Activated naive CD4-positive, alpha-beta T cell treated with anti-CD3 and anti-CD28 coated beads, Interleukin-2, amount 50 U/mL, for 24 hours (primary cell): ENCODE data around the gene NCDN.
A peak's percentile ranks its signal among the peaks of the same experiment; 100 is the strongest.

Experiments used
- H3K27ac Mint-ChIP-seq: one replicate; pipeline ENCODE4 v1.8.0; 2021; ENCODE audit warnings: mild to moderate bottlenecking, mixed read lengths
- H3K27me3 Mint-ChIP-seq: one replicate; pipeline ENCODE4 v1.8.0; 2021; ENCODE audit warnings: mixed read lengths
- H3K36me3 Mint-ChIP-seq: one replicate; pipeline ENCODE4 v1.8.0; 2021; ENCODE audit warnings: mixed read lengths
- H3K4me1 Mint-ChIP-seq: one replicate; pipeline ENCODE4 v1.8.0; 2021; ENCODE audit warnings: mixed read lengths
- H3K4me3 Mint-ChIP-seq: one replicate; pipeline ENCODE4 v1.8.0; 2021; ENCODE audit warnings: mild to moderate bottlenecking, mixed read lengths
- H3K9me3 Mint-ChIP-seq: one replicate; pipeline ENCODE4 v1.8.0; 2021; ENCODE audit warnings: mixed read lengths

NCDN gene

GRCh38 chr1:35539073-35539823 lies 18.4 kb upstream of the NCDN start:
- H3K36me3 Mint-ChIP-seq: peaks cover 6% of the 10 kb centered on the region

GRCh38 chr1:35539824-35540261 lies 17.8 kb upstream of the NCDN start:
- H3K9me3 Mint-ChIP-seq: no peaks in the 10 kb centered on the region
- no peaks in the 10 kb centered on the region for H3K27me3 Mint-ChIP-seq
- peak overlapping the region; percentile 75 for H3K4me3 Mint-ChIP-seq
- H3K4me1 Mint-ChIP-seq: peaks cover 92% of the 10 kb centered on the region
- peaks cover 6% of the 10 kb centered on the region for H3K36me3 Mint-ChIP-seq
- H3K27ac Mint-ChIP-seq: peak overlapping the region; percentile 92

More at GRCh38 chr1:35539073-35539823, 18.4 kb upstream of the NCDN start:
- Mint-ChIP-seq H3K27ac (peak overlapping the region; percentile 92), H3K4me1 (peaks cover 89% of the 10 kb centered on the region), H3K9me3 (no peaks in the 10 kb centered on the region), H3K27me3 (no peaks in the 10 kb centered on the region), H3K4me3 (peak overlapping the region; percentile 75)

GRCh38 chr1:35544976-35545375 lies 12.6 kb upstream of the NCDN start:
- H3K27me3 Mint-ChIP-seq: no peaks in the 10 kb centered on the region
- peak overlapping the region; percentile 86 for H3K27ac Mint-ChIP-seq
- H3K36me3 Mint-ChIP-seq: peaks cover 14% of the 10 kb centered on the region
- no peaks in the 10 kb centered on the region for H3K9me3 Mint-ChIP-seq
- H3K4me1 Mint-ChIP-seq: peaks cover 82% of the 10 kb centered on the region
- H3K4me3 Mint-ChIP-seq: peak overlapping the region; percentile 11

GRCh38 chr1:35546614-35547013 lies 11.0 kb upstream of the NCDN start:
- Mint-ChIP-seq H3K27ac (no peak overlapping the region), H3K4me3 (no peak overlapping the region), H3K36me3 (peaks cover 15% of the 10 kb centered on the region), H3K27me3 (no peaks in the 10 kb centered on the region), H3K9me3 (no peaks in the 10 kb centered on the region), H3K4me1 (peaks cover 70% of the 10 kb centered on the region)

GRCh38 chr1:35553851-35554250 lies 3.7 kb upstream of the NCDN start:
- H3K4me1 Mint-ChIP-seq: peaks cover 58% of the 10 kb centered on the region

GRCh38 chr1:35554266-35555211 lies 3.1 kb upstream of the NCDN start:
- H3K27me3 Mint-ChIP-seq: no peaks in the 10 kb centered on the region
- no peaks in the 10 kb centered on the region for H3K9me3 Mint-ChIP-seq
- no peak overlapping the region for H3K4me3 Mint-ChIP-seq
- H3K4me1 Mint-ChIP-seq: peaks cover 58% of the 10 kb centered on the region
- H3K36me3 Mint-ChIP-seq: peaks cover 8% of the 10 kb centered on the region
- H3K27ac Mint-ChIP-seq: no peak overlapping the region

More at GRCh38 chr1:35553851-35554250, 3.7 kb upstream of the NCDN start:
- Mint-ChIP-seq H3K27ac (no peak overlapping the region), H3K4me3 (no peak overlapping the region), H3K27me3 (no peaks in the 10 kb centered on the region), H3K36me3 (peaks cover 8% of the 10 kb centered on the region), H3K9me3 (no peaks in the 10 kb centered on the region)

- Mint-ChIP-seq H3K4me1 (peaks cover 59% of the 10 kb centered on the region), H3K27me3 (no peaks in the 10 kb centered on the region), H3K4me3 (peak overlapping the region; percentile 94), H3K27ac (no peak overlapping the region), H3K36me3 (peaks cover 8% of the 10 kb centered on the region), H3K9me3 (no peaks in the 10 kb centered on the region)
Observed at GRCh38 chr1:35555212-35555584, 2.4 kb upstream of the NCDN start.

- Mint-ChIP-seq H3K36me3 (peaks cover 8% of the 10 kb centered on the region), H3K4me1 (peaks cover 59% of the 10 kb centered on the region)
Observed at GRCh38 chr1:35555601-35556477, 1.8 kb upstream of the NCDN start.

GRCh38 chr1:35556484-35557117 lies 998 bp upstream of the NCDN start:
- Mint-ChIP-seq H3K4me1 (peaks cover 66% of the 10 kb centered on the region), H3K36me3 (peaks cover 8% of the 10 kb centered on the region), H3K4me3 (peak overlapping the region; percentile 94), H3K9me3 (no peaks in the 10 kb centered on the region), H3K27me3 (no peaks in the 10 kb centered on the region), H3K27ac (peak overlapping the region; percentile 91)

More at GRCh38 chr1:35555601-35556477, 1.8 kb upstream of the NCDN start:
- Mint-ChIP-seq H3K27ac (peak overlapping the region; percentile 91), H3K4me3 (peak overlapping the region; percentile 94), H3K9me3 (no peaks in the 10 kb centered on the region), H3K27me3 (no peaks in the 10 kb centered on the region)

GRCh38 chr1:35557118-35557610 lies 435 bp upstream of the NCDN start, which contains the start of gene KIAA0319L:
Gene KIAA0319L, minus strand, starts transcription at chr1:35557403. Its CDS starts 2,912 bp downstream, at chr1:35554491.
- Mint-ChIP-seq H3K27me3 (no peaks in the 10 kb centered on the region), H3K36me3 (peaks cover 3% of the 10 kb centered on the region)

GRCh38 chr1:35558374-35559316 lies 1.0 kb downstream of the NCDN start:
- Mint-ChIP-seq H3K36me3 (peaks cover 2% of the 10 kb centered on the region), H3K27ac (peak overlapping the region; percentile 96), H3K9me3 (no peaks in the 10 kb centered on the region), H3K4me3 (peak overlapping the region; percentile 94), H3K4me1 (peaks cover 61% of the 10 kb centered on the region), H3K27me3 (no peaks in the 10 kb centered on the region)

More at GRCh38 chr1:35557118-35557610, 435 bp upstream of the NCDN start, which contains the start of gene KIAA0319L:
- H3K27ac Mint-ChIP-seq: peak within 1 kb of the TSS; percentile 96
- peaks cover 68% of the 10 kb centered on the region for H3K4me1 Mint-ChIP-seq
- H3K4me3 Mint-ChIP-seq: peak within 1 kb of the TSS; percentile 94
- no peaks in the 10 kb centered on the region for H3K9me3 Mint-ChIP-seq

GRCh38 chr1:35559317-35559944 lies 1.8 kb downstream of the NCDN start:
- H3K27ac Mint-ChIP-seq: peak overlapping the region; percentile 89
- H3K36me3 Mint-ChIP-seq: peaks cover 2% of the 10 kb centered on the region
- no peaks in the 10 kb centered on the region for H3K27me3 Mint-ChIP-seq
- H3K4me3 Mint-ChIP-seq: peak overlapping the region; percentile 59
- H3K9me3 Mint-ChIP-seq: no peaks in the 10 kb centered on the region
- peaks cover 61% of the 10 kb centered on the region for H3K4me1 Mint-ChIP-seq
